ENCODE data around the gene LDLRAP1.

Gene LDLRAP1

DNA sequence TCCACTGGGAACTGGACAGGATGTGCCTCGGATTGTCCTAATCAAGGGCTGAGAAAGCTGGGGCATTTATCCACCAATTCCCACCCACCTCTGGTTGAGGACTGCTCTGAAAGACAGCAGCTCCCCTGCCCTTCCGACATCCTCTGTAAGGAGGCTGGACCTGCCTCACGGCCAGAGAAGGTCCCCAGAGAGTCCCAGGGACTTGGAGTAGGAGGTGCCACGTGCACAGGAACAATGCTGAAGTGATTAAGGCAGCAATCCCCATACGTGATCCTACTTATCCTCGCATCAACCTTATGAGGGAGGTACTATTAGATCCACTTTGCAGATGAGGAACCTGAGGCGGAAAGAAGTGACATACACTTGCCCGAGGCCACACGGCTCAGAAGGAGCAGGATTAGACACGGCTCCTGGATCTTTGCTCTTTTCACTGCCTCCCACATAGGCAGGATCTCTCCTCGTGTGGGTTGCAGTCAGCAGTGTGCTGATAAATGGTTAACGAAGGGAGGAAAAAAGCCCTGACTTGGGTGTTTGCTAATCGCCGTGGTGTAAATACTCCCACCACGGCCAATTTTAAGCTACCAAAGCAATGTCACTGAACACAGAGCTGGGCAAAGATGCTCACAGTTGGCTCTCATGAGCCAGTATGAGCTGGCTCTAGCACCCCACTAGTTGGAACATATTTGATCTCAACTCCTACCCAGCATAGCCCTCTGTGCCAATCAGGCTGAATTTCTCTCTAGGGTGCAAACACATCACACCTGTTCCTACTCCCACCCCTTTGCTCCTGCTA lies 18.6 kb upstream of the LDLRAP1 start:
- DNase-seq (ENCODE audit: low read depth, low spot score), result no peak

DNA sequence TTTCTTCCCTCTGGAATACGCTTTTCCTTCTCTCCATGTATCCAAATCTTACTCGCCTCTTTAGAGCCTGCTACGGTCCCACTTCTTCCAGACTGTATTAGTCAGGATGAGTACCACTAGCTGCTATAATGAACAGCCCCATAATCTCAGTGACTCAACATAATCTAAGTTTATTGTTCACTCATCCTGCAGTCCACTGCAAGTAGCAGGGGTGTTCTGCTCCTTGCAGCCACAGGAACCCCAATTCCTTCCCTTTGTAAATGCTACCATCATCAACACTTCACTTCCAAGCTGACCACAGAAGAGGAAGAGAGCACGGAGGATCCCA lies 18.1 kb upstream of the LDLRAP1 start:
- no peak for DNase-seq (ENCODE audit: low read depth, low spot score)

DNA sequence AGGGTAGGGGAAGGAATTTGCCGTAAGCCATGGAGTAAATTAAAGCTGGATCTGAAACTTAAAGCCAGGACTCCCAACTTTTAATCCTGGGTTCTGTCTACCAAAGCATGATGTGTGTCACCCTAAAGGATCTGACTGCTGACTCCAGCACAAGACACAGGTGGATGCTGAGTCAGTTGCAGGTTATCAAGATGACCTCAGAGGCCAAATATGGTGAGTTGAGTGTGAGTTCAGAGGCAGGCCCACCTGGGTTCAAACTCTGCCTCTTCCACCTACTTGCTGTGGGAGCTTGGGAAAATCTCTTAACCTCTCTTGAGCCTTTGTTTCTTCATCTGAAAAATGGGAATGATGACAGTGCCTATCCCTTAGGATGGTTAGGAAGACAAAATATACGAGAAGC lies 16.7 kb upstream of the LDLRAP1 start:
- DNase-seq (ENCODE audit: low read depth, low spot score), result no peak

DNA sequence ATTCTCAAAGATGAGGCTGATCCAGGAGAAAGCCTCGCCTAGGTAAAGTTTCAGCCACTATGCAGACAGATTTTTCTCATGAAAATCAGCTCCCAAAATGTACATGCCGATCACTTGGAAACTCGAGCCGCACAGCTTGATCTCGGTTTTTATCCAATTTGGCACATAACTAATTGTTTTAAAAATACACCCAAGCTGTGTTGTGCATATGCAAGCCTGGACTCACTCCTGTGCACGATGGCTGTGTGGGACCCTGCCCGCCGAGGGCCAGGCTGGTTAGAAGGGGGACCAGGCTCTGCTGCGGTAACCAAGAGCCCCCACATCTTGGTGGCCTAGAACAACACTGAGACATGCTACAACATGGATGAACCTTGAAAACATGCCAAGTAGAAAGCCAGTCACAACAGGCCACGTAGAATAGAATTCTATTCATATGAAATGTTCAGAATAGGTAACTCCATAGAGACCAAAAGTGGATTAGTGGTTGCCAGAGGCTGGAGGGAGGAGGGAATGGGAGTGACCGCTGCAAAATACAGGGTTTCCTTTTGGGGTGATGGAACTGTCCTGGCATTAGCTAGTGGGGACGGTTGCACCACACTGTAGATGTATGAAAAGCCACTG lies 16.1 kb upstream of the LDLRAP1 start:
- DNase-seq (ENCODE audit: low read depth, low spot score), result no peak

DNA sequence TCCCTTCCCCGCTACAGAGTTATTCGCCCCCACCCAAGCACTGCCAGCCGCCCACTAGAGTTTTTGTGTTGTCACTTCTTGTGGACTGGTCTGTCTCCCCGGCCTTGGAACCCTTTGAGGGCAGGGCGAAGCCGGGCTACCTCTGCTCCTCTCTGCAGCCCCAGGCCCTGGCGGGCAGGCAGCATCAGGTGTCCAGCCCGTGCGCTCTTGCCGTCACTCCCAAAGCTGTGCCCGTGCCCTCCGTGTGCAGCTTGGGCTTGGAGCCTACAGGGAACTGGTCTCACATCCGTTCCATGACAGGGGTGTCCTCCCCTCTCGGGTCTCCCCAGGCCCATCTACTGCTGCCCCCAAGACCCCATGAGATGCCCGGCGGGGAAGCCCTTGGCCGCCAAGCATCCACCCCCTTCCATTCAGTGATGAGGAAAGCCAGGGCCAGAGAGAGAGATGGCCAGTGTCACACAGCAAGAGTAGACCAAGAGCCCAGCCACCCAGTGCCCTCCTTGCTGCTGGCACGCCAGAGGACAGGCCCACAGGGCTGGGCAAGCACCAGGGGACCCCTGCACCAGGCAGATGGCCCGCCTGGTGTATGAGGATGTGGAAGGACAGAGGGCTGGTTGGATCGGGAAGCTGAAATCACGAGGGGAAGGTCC lies 15.3 kb upstream of the LDLRAP1 start:
- no peak for DNase-seq (ENCODE audit: low read depth, low spot score)

DNA sequence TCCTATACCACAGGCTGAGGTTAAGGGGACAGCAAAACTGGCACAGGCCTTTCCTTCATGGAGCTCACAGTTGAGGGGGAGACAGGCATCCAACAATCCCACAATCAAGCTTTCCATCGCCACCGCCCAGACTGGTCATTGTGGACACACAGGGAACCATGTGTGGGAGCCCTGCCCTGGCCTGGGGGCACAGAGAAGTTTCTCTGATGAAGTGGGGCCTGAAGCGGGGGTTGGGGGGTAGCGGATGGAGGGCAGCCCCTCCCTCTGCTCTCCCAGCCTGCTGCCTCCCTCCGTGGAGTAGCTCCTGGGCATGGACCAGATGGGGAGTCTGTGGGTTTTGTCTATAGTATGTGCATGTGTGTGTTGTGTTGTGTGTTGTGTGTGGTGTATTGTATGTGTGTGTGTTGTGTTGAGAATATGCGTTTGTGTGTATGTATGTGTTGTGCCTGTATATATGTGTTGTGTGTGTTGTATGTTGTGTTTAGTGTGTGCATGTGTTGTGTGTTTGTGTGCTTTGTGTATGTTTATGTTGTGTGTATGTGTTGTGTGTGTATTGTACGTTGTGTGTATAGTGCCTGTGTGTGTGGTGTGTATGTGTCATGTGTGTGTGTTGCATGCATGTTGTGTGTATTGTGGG lies 14.4 kb upstream of the LDLRAP1 start:
- no peak for DNase-seq (ENCODE audit: low read depth, low spot score)

DNA sequence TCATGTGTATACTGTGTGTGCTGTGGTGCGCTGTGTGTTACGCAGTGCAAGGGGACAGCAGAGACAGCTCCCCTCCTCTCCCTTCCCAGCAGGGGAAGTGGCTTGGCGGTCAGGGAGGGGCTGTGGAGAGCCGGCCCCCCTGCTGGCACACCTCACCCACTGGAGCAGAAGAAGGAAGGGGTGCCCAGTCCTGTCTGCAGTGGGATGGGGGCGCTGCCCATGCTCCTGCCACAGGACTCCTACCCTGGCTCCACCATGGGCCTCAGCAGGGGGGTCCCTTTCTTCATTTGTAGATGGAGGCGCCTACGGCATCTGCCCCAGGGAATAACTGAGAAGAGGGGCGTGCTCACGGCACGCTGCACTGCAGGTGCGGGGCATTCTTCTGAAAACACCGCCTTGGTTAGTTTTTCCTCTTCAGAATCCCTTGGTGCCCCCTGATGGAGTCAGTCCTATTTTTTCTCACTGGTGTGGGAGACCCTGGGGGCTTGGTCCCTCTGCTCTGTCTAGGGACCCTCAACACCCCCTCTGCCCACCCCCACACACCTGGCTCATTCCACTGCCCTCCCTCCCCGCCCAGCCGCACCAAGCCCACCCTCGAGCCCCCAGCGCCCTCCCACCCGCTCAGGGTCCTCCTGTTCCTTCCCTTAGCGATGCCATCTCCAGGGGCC lies 13.8 kb upstream of the LDLRAP1 start:
- DNase-seq (ENCODE audit: low read depth, low spot score), result no peak

DNA sequence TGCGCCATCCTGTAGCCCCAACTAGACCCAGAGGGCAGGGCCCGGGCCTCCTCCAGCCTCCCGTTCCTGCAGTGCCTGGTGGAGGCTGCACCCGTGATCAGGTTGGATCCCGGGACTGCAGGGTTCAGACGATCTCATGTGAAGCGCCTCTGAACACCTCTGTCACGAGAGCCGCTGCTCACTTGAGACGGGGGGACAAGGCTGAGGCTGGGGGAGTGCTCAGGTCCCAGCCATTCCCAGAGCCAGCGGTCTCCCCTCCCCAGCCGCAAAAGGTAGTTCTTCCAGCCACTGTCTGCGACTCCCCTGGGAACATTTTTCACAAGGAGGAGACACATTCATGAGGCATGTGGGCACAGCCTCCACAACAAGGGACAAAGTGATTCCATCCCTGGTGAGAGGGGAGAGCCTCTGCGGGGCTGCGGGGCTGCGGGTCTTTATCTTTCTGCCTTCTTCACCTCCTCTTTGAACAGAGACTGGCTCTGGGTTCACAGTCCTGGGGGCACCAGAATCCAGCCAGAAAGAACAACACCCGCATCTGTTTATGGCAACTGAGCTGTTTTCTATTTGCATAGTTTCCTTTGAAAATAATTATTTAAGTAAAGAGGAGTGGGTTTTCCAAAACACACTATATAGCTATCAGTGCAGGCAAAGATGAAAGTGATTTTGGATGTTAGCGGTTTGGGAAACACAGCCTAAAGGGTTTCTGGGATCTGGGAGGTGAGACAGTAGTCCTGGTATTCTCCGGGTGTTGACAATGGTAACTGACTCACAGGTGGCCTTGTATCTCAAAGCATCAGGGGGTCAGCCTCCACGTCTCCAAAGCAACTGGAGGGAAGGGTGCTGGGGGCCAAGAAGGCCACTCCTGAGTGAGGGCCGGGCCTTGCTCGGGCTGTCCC lies 13.0 kb upstream of the LDLRAP1 start:
- no peak for DNase-seq (ENCODE audit: low read depth, low spot score)

DNA sequence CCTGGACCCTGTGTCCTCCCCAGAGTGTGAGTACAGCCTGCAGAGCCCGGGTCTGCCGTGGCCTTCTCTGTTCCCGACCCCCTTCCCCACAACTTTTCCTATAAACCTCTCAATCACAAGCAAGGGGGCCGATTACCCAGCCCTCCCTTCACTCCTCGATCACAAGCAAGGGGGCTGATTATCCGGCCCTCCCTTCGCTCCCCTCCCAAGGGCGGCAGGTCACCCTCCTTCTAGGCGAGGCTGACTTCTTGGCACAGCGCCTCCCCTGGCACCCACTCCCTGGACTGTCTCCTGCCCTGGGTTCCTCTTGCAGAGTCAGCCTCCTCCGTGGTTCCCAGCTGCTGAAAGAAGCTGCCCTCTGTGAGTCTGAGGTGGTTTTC lies 12.3 kb upstream of the LDLRAP1 start:
- no peak for DNase-seq (ENCODE audit: low read depth, low spot score)

DNA sequence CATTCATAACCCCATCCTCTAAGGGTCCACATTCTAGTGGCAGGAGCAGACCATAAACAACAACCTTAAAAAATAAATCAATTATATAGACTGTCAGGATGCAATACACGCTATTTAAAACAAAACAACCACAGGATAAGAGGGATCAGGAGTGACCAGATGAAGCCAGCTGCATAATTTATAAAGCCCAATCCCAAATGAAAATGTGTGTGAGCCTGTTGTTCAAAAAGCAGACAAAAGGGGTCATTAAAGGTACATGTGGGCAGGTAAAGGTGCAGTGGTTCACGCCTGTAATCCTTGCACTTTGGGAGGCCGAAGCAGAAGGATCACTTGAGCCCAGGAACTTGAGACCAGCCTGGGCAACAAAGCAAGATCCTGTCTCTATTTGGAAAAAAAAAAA lies 10.4 kb upstream of the LDLRAP1 start:
- DNase-seq (ENCODE audit: low read depth, low spot score), result no peak

DNA sequence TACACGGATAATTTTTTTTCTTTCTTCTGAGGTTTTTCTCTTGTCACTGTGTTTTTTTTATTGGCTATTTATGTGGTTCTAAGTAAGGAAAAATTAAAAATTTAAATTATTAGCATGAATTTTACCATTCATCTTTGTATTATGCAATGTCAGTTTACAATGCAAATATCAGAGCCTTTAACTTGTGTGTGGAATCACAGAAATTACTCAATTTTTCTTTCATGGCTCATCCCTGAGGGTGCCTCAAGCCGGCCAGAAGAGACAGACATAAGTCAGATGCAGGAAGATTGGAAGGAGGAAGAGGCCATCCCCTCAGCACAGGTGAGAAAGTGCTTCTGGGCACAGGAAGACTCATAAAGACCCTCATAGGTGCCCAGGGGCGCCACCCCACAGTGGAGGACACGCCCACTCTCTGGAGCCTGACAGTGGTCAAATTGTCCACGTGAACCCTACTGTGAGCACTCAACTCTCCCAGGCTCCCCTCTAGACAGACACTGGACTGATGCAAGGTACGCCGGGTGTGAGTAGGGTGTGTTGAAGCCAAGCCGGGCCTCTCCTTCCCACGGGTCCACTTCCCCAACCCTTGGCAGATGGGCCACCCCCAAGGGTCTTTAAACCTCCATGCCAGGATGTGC lies 9.5 kb upstream of the LDLRAP1 start:
- DNase-seq (ENCODE audit: low read depth, low spot score), result no peak

DNA sequence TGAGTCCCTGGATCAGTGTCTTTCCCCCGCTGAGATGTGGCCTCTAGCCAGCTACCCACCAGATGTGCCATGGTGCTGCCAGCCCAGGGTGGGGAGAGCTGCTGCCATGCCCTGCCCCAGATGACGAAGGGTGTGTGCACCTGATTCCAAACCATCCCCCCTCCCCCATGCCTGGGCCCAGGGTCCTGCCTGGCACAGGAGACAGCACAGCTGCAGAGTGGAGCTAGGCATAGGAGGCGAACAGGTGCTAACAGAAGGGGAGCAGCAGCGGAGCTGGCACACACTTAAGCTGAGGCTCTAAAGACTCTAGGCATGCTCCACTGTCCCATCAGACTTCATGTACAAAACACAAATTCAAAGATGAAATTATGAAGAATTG lies 9.0 kb upstream of the LDLRAP1 start:
- no peak for DNase-seq (ENCODE audit: low read depth, low spot score)

DNA sequence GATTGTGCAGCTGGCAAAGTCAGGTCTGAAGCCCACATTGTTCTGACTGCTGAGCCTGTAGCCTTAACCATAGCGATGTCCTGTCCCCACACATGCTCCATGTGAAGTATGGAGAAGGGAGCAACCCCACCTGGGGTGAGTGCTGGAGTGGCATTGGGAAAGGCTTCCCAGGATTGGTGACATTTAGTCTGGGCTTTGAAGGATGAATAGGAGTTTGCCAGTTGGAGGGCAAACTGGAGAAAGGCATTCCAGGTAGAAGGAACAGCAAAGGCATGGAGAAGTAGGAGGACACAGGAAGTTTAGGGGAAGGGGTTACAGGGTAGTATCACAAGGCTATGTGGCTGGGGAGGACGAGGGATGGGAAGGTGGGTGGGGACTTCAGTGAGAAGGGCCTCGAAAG lies 7.3 kb upstream of the LDLRAP1 start:
- no peak for DNase-seq (ENCODE audit: low read depth, low spot score)

DNA sequence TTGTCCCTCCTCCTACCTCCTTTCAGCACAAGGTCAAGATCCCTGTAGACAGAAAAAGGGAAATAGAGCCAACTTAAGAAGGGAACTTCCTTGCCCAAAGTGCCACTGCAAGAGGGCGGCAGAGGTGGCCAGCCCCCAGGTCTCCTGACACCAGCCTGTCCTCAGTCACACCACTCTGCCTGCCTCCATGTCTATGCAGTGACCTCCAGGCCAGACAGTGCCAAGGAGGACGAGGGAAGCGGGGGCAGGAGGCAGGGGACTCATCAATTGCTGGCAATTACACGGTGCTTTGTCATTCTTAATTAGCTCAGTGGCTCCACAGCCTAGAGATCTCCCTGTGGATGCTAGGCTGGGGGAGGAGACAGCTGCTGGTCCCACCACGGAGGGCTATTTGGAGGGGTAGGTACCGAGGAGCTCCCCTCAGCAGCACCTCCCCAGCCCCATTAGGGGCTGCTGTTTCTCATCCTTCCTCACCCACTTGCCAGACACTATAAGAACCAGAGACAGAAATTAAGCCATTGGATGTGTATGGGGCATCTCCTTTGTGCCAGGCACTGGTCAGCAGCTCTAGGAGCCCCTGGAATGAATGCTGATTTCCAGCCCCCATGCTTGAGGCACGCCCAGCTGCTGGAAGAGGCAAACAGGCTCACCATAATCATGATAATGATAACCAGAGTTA lies 6.1 kb upstream of the LDLRAP1 start:
- no peak for DNase-seq (ENCODE audit: low read depth, low spot score)

DNA sequence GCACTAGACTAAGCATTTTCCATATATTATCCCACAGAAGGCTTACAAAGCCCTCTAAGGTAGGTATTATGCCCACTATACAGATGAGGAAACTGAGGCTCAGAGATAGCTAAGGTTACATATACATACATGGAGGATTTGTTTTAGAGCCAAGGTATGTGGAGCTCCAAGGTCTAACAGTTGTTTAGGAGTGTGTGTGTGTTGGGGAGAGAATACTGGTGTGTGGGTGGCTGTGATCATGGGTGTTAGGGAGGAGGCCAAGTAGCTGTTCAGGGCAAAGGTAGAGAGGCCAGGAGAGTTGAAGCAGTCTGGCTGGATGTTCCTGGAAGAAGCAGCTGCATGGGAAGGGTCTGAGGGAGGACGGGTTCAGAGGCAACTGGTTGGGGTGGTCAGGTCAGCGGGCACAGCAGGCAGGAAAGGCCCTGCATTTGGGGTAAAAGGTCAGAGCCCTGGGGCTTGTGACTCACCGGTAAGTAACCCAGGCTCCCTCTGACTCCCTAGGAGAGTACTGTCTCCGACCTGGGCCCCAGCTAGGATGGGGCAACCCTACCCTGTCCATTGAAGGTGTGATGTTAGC lies 5.1 kb upstream of the LDLRAP1 start:
- no peak for DNase-seq (ENCODE audit: low read depth, low spot score)

DNA sequence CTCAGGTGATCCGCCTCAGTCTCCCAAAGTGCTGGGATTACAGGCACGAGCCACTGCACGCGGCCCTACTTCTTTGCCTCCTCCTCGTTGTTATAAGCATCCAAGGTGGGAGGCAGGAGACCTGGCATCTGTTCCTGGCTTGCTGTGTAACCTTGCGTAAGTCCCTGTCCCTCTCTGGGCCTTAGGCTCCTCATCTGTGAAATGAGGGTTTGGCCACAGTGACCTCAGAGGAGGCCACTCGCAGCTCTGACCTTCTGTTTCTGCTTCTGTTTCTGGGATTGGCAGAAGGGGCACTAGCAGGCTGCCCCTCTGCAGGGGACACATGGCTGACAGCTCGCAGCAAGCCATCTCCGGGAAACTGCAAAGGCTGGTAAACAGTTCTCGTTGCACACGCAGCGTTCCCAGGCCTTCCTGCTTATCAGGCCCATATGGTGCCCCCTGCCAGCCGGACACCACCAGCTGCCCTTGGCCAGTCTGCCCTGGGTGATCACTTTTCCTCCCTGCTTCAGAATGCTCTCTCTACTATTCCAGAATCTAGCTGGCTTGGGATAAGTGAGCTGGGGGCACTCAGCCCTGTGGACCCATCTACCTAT lies 2.6 kb upstream of the LDLRAP1 start:
- DNase-seq (ENCODE audit: low read depth, low spot score), result no peak

DNA sequence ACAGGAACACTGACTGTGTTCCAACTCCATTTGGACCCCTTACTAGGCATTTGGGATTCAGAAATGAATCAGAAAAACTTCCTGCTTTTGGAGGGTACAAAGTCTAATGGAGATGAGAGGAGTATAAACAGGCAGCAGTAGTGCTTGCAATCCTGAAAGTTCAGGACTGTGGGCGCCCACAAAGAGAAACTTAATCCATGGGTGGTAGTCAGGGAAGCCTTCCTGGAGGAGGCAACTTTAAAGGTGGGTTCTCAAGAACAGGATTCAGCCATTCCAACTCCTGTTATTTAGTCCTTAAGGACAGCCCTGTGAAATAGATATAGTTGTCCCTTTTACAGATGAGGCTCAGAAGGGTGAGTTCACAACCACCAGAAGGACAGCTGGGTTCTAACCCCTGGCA lies 2.0 kb upstream of the LDLRAP1 start:
- no peak for DNase-seq (ENCODE audit: low read depth, low spot score)

DNA sequence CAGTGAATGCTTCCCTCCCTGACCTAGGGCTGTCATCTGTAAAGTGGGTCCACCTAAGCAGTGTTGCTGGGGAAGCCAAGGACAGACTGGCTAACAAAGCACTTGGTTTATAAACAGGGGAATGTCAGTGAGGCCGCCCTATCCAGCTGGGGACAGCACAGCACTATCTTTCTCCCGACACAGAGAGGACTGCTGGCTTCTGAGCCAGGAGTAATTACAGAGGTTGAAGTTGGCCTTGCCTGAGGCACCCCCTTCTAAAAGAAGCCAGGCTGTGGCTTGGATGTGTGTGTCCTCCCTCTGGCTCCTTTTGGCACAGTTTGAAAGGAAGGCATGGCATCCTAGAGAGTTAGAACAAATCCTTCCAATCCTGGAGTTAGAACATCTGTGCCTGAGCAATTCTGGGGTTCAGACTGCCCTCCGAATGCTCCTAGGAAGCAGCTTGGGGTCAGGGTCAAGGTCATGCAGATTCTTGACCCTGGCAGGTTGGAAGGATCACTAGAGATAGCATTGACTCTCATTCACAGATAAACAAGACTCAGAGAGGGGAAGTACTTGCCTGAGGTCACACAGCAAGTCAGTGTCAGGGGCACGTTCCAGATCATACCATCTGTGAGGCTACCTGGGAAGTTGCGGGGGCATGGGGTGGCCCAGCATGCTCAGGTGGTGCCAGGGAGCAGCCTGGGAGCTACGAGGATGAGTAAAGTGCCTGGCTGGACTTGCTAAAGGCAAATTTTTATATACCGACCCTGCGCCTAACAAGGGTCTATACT lies 1.3 kb upstream of the LDLRAP1 start:
- DNase-seq (ENCODE audit: low read depth, low spot score), result no peak

DNA sequence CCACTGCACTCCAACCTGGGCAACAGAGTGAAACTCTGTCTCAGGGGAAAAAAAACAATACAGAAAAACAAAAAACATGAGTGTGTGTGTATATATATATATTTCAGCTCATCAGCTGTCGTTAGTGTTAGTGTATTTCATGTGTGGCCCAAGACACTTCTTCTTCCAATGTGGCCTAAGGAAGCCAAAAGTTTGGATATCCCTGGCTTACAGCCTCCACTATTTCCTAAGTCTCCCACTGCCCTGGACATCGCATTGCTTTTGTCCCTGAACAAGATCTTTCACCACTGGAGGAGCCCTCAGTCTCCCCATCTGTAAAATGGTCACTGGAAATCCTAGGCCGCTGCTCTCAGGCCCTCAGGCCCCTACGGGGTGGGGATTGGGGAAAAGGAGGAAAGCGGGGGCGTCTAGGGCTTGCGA lies 391 bp upstream of the LDLRAP1 start:
- DNase-seq (ENCODE audit: low read depth, low spot score), result no peak
